GM21529 (cell line): Measurements from ENCODE around the gene RASA3.
"Not testable (repeated sequence)": the region's sequence is repeated elsewhere in the genome, so short reads cannot be mapped to it uniquely, and the experiment has no call there.

Experiments
- ATAC-seq: cut with Tn5 transposase; IDR thresholded peaks from one replicate; pipeline ENCODE4 v1.9.1; 2021; ENCODE audit not compliant: unreplicated experiment

RASA3 gene

DNA sequence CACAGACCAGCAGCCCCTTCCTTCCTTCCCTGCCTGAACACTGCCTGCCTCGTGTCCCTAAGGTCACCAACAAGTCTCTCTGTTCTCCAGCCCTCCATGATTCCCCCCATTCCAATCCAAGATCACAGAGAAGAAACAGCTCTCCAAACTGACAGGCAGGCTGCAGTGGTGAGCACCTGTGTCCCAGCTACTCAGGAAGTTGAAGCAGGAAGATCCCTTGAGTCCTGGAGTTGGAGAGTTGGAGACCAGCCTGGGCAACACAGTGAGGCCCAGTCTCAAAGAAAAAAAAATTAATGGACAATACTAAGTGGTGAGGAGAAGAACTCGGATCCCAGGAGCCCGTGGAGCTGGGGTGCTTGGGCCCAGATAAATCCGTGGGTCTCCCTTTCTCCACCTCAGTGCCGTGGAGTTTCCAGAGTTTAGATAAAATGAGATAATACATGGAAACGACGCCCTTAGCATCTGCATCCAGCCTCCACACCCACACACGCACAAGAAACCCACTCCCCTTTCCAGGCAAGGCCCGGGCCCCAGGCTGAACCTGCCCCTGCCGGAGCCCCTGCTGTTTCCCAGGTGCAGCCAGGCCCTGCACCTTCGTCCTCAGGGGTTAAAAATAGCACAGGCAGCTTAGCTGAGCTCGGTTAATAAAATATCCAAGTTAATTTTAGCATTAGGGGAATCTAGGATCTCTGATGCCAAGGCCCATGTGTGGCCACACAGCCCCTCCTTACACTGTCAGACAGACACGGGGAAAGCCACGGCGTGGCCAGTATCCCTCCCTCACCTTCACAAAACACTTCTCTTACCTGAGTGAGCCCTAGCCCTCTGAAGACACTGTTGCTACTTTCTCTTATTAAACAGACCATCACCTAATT is 4.7 kb downstream of the RASA3 start:
- no peak for ATAC-seq

GRCh38 chr13:114126789-114127472 is 5.5 kb downstream of the RASA3 start:
- no peak for ATAC-seq

- ATAC-seq, result not testable (repeated sequence)
Observed at GRCh38 chr13:114126086-114126485, 6.3 kb downstream of the RASA3 start.

DNA sequence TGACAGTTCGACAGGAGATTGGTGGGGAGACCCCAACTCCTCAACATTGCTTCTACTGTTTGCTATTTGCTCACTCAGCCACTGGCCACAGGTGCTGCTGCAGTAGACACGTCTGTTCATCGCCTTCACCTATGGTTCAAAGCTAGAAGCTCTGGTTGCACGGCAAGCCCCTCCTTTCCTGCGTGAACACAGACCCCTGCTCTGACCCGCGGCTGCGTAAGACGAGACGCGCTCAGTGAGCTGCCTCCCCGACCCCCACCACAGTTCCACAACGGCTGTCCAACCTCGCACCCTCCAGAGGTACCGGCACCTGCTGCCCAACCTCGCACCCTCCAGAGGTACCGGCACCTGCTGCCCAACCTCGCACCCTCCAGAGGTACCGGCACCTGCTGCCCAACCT is 6.8 kb downstream of the RASA3 start:
- ATAC-seq, result no peak

- no peak for ATAC-seq
Observed at GRCh38 chr13:114124921-114125320, 7.5 kb downstream of the RASA3 start.

DNA sequence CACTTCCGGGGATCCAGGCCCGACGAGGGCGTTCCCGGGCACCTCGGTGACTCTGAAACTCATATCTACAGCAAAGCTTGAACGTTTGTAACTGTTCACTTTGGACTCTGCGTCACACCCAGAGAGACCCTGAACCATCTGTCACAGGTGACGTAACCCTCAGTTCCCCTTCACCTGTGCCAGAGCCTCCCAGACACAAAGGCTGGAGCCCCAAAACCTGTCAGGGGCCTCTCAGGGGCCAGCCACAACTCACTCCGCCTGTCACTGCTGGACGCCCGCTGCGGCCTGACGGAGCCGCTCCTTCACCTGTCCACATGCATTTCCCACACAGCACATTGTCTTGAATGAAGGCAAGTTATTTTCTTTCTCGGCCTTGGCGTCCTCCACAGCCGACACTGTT is 8.0 kb downstream of the RASA3 start:
- ATAC-seq, result no peak

DNA sequence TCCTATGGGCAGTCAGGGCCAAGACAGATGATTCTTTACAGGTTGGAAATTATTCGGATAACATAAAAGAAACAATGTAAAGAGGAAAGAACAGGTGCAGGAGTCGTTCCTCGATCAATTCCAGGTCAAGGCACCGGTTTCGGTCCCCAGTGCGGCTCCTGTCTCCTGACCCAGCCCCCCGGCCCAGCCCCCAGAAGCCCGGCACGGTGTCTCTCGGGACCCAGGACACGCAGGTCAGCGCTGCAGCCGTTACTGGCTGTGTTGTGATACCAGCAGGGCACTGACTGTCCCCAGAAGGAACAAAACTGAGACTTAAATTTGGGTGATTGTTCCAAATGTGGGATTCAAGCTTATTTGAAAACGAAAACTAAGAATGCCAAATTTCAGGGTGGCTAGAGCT is 8.5 kb downstream of the RASA3 start:
- ATAC-seq, result no peak

GRCh38 chr13:114123448-114123847 is 9.0 kb downstream of the RASA3 start:
- no peak for ATAC-seq

GRCh38 chr13:114122591-114123211 is 9.7 kb downstream of the RASA3 start:
- ATAC-seq, result no peak

GRCh38 chr13:114122127-114122511 is 10.3 kb downstream of the RASA3 start:
- no peak for ATAC-seq

GRCh38 chr13:114121496-114122126 is 10.8 kb downstream of the RASA3 start:
- ATAC-seq, result no peak

DNA sequence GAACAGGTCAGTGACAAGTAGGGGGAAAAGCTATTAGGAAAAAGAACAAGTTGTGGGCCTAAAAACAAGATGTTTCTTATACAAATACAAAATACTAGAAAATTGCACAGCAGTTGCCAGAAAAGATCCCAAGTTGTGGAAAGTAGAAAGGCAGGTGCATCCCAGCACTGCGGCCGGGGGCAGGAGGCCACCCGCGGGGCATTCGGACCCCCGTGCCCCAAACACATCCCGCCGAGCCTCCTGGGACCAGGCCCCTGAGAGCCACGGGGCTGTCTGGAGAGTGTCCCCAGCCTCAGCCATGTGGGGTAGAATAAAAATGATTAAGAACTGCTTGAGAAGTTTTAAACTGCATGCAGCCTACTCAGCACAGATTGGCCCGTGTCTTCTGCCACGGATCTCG is 11.4 kb downstream of the RASA3 start:
- no peak for ATAC-seq

DNA sequence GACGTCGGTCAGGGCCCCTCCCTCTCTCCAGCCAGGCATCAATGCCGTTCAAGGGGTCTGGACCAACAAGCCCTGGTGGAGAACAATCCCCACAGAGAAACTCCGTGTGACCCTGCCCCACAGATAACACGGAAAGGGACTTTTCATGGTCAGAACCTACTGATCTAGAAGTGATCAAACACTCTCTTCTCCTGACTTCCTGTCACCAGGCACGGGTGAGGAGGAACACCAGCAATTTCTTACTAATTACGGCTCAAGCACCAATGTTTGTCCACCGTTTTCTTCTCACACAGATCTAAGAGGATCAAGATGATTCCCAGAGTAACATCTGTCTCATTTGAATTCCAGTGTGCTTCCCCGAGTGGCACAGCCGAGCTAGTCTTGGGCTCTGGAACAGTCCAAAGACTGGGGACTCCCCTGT is 11.8 kb downstream of the RASA3 start:
- no peak for ATAC-seq

DNA sequence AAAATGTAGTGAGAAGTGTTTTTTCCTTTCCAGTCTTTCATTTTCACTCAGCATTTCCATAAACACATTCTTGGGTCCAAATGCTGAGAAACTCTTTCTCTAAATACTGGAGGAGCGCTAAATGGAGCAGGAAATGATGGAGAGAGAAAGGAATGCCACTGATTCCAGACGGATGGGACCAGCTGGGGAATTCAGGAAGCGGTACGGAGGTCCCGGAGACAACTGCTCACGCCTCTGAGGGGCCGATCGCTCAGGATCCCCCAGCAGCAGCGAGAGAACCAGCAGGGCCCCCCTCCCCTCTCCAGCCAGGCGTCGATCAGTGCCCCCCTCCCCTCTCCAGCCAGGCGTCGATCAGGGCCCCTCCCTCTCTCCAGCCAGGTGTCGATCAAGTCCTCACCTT is 13.2 kb downstream of the RASA3 start:
- no peak for ATAC-seq

DNA sequence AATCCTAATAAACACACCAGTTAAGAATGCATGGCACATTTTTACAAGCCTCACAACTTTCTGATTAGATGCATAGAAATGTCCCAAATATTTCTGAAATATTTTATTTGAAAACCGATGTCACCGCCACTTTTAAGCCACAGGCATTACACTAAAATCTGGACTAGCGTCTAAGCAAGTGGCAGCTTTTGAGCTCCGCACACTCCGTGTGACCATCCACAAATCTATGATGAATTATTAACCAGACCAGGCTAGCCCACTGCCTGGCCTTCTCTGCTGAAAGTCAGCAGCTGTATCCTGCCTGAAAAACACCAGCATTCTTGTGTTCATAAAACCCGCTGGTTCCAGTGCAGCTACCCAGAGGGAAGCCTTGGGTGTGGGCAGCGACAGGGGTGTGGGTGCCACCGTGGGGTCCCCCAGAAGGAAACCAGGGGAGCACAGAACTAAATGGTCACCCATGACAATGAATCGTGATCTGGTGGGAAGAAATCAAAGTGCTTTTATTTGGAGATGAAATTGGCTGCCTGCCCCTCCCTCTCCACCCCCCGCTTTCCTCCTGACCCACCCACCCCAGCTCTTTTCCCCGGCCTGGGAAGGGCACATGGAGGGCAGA is 13.8 kb downstream of the RASA3 start:
- ATAC-seq, result no peak

GRCh38 chr13:114118086-114118485 is 14.3 kb downstream of the RASA3 start:
- no peak for ATAC-seq

DNA sequence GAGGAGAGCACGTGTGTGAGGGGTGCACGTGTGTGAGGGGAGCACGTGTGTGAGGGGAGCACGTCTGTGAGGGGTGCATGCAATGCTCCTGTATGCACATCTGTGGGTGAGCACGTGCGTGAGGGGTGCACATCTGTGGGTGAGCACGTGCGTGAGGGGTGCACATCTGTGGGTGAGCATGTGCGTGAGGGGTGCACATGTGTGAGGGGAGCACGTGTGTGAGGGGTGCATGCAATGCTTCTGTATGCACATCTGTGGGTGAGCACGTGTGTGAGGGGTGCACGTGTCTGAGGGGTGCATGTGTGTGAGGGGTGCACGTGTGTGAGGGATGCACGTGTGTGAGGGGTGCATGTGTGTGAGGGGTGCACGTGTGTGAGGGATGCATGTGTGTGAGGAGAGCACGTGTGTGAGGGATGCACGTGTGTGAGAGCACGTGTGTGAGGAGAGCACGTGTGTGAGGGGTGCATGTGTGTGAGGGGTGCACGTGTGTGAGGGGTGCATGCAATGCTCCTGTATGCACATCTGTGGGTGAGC is 15.0 kb downstream of the RASA3 start:
- not testable (repeated sequence) for ATAC-seq

DNA sequence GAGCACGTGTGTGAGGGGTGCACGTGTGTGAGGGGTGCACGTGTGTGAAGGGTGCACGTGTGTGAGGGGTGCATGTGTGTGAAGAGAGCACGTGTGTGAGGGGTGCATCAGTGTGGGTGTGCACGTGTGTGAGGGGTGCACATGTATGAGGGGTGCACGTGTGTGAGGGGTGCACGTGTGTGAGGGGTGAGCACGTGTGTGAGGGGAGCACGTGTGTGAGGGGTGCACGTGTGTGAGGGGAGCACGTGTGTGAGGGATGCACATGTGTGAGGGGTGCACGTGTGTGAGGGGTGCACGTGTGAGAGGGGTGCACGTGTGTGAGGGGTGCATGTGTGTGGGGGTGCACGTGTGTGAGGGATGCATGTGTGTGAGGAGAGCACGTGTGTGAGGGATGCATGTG is 15.7 kb downstream of the RASA3 start:
- no peak for ATAC-seq

DNA sequence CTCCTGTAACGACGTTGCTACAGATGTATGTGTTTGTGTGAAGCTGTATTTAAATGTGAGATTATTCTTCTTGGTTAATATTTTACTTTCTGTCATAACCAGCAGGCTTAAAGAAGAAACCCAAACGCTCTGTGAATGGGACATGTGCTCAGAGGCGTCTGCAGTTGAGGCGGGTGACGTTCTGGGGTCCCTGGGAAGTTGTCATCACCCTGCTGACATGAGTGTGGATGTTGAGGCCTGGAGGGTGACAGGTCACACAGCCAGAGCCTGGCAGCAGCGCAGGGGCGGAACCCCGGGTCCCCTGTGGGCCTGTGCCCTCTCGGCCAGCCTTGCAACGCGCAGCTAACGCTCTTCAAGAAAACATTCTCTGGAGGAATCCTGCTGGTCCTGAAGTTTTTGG is 16.6 kb downstream of the RASA3 start:
- ATAC-seq, result no peak

DNA sequence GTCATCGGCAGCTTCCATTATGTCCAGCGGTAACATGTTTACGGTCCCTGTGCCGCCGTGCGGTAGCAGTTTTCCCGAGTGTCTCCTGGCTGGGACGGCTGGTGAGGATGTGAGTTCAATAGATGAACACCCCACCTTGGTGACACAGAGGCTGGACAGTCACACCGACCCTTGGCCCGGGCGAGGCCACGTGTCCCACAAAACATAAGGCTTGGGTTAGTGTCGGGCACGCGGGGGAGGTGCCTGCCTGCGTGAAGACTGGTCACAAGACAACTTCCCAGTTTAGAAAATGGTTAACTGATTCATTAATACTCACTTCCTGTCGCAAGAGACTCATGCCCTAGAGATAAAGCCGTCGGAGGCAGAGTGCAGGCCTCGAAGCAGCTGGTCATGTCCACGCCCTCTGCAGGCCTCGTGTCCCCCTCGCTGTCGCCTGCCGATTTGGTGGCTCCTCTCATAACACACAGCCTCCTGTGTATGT is 17.2 kb downstream of the RASA3 start:
- peak; percentile 60 for ATAC-seq

GRCh38 chr13:114114666-114115065 is 17.8 kb downstream of the RASA3 start:
- not testable (repeated sequence) for ATAC-seq
